Kidney epithelial cell (primary cell): Measurements from ENCODE around the gene BCAM. TPM values are rescaled to one million over a fixed set of nuclear protein-coding genes. Genes with fewer than 3 reads are reported as not detected.

Experiments used
- DNase-seq: peaks from one replicate; pipeline ENCODE4 v3.0.0-alpha.2; 2010; ENCODE audit warnings: low read depth
- H3K27me3 ChIP-seq: 2 replicates; pipeline ENCODE4 v1.6.0; 2011; ENCODE audit warnings: low read length; ENCODE audit not compliant: control insufficient read depth, insufficient read depth
- H3K36me3 ChIP-seq: 2 replicates; pipeline ENCODE4 v1.5.1; 2011; ENCODE audit warnings: low read length; ENCODE audit not compliant: control insufficient read depth, insufficient read depth
- H3K4me3 ChIP-seq: 2 replicates; pipeline ENCODE4 v1.5.1; 2011; ENCODE audit warnings: low read depth, mild to moderate bottlenecking, control low read depth, low read length
- total RNA-seq: library from RNA; depleted of rRNA; stranded (reverse); fragments of >200 nt; gene quantifications from 2 replicates; pipeline ENCODE4 v1.2.3, GENCODE V29; 2015
- TF ChIP-seq, protein P1 (sequence below): IDR thresholded peaks from 2 replicates; pipeline ENCODE4 v1.5.1; 2011; ENCODE audit warnings: mild to moderate bottlenecking, moderate library complexity, low read length, control low read depth, inconsistent platforms; ENCODE audit not compliant: insufficient read depth, poor library complexity, severe bottlenecking

The BCAM gene
- total RNA-seq, 1 donor from 2014 or later: 27.6 TPM

DNA sequence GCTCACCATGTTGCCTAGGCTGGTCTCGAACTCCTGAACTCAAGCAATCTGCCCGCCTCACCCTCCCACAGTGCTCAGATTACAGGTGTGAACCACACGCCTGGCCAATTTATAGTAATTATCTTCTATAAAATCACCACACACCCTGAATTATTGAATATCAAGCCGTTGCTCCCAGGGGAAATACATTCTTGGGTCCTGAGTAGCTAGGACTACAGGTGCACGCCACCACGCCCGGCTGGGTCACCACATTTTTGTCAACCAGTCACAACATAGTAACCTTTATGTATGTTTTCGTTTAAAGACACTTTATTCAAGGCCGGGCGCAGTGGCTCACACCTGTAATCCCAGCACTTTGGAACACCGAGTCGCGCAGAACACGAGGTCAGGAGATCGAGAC lies 22.9 kb upstream of the BCAM start:
- TF ChIP-seq, protein P1, sequence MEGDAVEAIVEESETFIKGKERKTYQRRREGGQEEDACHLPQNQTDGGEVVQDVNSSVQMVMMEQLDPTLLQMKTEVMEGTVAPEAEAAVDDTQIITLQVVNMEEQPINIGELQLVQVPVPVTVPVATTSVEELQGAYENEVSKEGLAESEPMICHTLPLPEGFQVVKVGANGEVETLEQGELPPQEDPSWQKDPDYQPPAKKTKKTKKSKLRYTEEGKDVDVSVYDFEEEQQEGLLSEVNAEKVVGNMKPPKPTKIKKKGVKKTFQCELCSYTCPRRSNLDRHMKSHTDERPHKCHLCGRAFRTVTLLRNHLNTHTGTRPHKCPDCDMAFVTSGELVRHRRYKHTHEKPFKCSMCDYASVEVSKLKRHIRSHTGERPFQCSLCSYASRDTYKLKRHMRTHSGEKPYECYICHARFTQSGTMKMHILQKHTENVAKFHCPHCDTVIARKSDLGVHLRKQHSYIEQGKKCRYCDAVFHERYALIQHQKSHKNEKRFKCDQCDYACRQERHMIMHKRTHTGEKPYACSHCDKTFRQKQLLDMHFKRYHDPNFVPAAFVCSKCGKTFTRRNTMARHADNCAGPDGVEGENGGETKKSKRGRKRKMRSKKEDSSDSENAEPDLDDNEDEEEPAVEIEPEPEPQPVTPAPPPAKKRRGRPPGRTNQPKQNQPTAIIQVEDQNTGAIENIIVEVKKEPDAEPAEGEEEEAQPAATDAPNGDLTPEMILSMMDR: no peak
- no peak for DNase-seq
- Histone ChIP-seq H3K36me3 (no peaks in the 10 kb centered on the region), H3K4me3 (no peak overlapping the region), H3K27me3 (no peaks in the 10 kb centered on the region)

DNA sequence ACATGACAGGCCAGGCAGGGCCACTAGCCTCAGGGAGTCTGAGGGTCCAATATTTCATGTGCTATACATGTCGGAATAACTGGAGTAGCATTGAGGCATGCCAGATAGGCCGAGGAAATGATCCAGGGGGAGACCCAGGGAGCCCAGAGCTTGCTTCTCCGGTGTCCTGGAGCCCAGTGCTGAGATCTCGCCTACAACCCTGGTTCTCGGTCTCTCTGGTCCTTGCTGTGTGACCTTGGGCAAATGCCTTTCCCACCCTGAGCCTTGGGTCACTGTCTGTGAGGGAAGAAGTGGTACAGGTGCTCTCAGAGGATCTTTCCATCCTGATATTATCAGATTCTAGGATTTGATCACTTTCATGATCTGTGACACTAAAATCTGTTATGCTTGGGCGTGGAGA lies 19.9 kb upstream of the BCAM start:
- Histone ChIP-seq H3K4me3 (no peak overlapping the region), H3K36me3 (no peaks in the 10 kb centered on the region), H3K27me3 (no peaks in the 10 kb centered on the region)
- DNase-seq: no peak
- TF ChIP-seq, protein P1: no peak

DNA sequence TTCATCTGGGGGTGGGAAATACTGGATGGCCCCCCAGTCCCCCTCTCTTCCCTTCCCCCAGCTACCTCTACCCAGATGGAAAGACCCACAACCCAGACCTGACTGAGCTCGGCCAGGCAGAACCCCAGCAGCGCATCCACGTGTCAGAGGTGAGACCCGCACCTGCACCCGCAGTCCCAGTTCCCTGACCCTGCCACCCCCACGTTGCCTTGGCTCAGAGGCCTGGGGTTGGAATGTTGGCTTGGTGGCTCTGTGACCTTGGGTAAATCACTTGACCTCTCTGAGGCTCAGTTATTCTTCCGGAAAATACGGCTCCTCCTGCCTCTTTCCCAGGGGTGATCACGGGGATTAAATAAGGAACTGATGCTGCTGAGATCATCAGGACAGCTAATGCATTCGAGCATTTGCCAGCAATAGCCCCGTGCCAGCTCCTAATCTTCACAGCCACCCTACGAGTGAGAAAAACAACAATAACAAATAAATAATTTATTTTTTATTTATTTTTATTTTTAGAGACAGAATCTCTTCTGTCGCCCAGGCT lies 18.9 kb upstream of the BCAM start:
- H3K36me3 ChIP-seq: no peaks in the 10 kb centered on the region
- no peak overlapping the region for H3K4me3 ChIP-seq
- TF ChIP-seq, protein P1: no peak
- no peaks in the 10 kb centered on the region for H3K27me3 ChIP-seq
- DNase-seq: no peak

DNA sequence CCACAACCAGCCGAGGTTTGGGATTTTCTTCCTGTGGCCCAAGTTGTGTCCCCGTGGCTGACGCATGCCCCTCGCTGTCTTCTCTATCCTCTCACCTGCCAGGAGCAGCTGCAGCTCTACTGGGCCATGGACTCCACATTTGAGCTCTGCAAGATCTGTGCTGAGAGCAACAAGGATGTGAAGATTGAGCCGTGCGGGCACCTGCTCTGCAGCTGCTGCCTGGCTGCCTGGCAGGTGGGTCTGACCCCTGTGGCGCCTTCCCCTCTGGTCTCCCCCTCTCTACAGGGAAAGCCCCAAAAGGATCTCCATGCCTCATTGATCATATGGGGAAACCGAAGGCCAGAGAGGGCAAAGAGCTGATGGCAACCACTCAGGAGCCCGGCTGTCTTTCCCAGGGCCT lies 16.6 kb upstream of the BCAM start:
- DNase-seq: no peak
- TF ChIP-seq, protein P1: no peak
- Histone ChIP-seq H3K4me3 (no peak overlapping the region), H3K36me3 (no peaks in the 10 kb centered on the region), H3K27me3 (no peaks in the 10 kb centered on the region)

DNA sequence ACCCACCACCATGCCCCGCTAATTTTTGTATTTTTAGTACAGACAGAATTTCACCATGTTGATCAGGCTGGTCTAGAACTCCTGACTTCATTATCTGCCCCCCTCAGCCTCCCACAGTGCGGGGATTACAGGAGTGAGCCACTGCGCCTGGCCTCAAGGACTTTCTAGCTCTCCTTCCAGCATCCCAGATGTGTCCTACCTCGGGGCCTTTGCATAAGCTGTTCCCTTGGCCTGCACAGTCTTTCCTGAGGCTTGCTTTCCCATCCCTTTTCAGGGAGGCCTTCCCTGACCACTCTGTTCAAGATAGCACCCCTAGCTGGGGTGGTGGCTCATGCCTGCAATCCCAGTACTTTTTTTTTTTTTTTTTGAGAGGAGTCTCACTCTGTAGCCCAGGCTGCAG lies 14.3 kb upstream of the BCAM start:
- no peaks in the 10 kb centered on the region for H3K36me3 ChIP-seq
- no peak overlapping the region for H3K4me3 ChIP-seq
- no peaks in the 10 kb centered on the region for H3K27me3 ChIP-seq
- DNase-seq: no peak
- TF ChIP-seq, protein P1: no peak

DNA sequence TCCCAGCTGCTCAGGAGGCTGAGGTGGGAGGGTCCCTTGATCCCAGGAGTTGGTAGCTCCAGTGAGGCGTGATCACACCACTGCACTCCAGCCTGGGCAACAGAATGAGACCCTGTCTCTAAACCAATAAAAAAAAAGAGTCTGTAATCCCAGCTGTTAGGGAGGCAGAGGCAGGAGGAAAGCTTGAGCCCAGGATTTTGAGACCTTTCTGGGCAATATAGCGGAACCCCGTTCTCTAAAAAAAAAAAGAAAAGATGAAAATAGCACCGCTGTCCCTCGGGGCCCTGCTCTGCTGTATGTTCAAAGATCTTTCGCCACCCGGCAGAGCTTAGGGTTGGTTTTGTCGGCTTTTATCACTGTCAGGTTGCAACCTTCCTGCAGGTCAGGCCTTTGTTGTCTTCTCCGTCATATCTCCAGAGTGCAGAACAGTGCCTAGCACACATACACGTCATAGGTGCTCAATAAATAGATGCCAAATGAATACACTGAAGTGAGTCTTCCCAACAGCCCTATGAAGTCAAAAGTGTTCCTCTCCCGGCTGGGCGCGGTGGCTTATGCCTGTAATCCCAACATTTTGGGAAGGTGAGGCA lies 13.4 kb upstream of the BCAM start:
- no peaks in the 10 kb centered on the region for H3K36me3 ChIP-seq
- TF ChIP-seq, protein P1: no peak
- no peak overlapping the region for H3K4me3 ChIP-seq
- no peaks in the 10 kb centered on the region for H3K27me3 ChIP-seq
- no peak for DNase-seq
